ENCODE measurements around the gene CERS6.

- TF ChIP-seq CTCF (conservative IDR thresholded peaks at IDR 0.05) (no peak), ZFX (IDR thresholded peaks at IDR 0.05) (no peak)
Measured at GRCh38 chr2:168496906-168497305, 40.8 kb downstream of the CERS6 start.
